ENCODE measurements around the gene THADA.

The THADA gene

GRCh38 chr2:43377327-43377726, 218.5 kb downstream of the THADA start:
- Histone ChIP-seq H3K9me3 (ENCODE audit: severe bottlenecking) (no peaks in the 10 kb centered on the region), H3K36me3 (ENCODE audit: low read depth) (no peaks in the 10 kb centered on the region), H3K27me3 (ENCODE audit: insufficient read depth, poor library complexity, severe bottlenecking) (no peaks in the 10 kb centered on the region), H3K27ac (ENCODE audit: poor library complexity, severe bottlenecking) (no peak overlapping the region), H3K4me3 (ENCODE audit: severe bottlenecking) (no peak overlapping the region), H3K4me1 (ENCODE audit: insufficient read depth, poor library complexity, severe bottlenecking) (no peaks in the 10 kb centered on the region)
- TF ChIP-seq, protein P1, sequence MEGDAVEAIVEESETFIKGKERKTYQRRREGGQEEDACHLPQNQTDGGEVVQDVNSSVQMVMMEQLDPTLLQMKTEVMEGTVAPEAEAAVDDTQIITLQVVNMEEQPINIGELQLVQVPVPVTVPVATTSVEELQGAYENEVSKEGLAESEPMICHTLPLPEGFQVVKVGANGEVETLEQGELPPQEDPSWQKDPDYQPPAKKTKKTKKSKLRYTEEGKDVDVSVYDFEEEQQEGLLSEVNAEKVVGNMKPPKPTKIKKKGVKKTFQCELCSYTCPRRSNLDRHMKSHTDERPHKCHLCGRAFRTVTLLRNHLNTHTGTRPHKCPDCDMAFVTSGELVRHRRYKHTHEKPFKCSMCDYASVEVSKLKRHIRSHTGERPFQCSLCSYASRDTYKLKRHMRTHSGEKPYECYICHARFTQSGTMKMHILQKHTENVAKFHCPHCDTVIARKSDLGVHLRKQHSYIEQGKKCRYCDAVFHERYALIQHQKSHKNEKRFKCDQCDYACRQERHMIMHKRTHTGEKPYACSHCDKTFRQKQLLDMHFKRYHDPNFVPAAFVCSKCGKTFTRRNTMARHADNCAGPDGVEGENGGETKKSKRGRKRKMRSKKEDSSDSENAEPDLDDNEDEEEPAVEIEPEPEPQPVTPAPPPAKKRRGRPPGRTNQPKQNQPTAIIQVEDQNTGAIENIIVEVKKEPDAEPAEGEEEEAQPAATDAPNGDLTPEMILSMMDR (IDR thresholded peaks at IDR 0.05; ENCODE audit: poor library complexity, severe bottlenecking), result no peak
- no peak for DNase-seq (ENCODE audit: low spot score)
- ATAC-seq (ENCODE audit: low read depth), result no peak

DNA sequence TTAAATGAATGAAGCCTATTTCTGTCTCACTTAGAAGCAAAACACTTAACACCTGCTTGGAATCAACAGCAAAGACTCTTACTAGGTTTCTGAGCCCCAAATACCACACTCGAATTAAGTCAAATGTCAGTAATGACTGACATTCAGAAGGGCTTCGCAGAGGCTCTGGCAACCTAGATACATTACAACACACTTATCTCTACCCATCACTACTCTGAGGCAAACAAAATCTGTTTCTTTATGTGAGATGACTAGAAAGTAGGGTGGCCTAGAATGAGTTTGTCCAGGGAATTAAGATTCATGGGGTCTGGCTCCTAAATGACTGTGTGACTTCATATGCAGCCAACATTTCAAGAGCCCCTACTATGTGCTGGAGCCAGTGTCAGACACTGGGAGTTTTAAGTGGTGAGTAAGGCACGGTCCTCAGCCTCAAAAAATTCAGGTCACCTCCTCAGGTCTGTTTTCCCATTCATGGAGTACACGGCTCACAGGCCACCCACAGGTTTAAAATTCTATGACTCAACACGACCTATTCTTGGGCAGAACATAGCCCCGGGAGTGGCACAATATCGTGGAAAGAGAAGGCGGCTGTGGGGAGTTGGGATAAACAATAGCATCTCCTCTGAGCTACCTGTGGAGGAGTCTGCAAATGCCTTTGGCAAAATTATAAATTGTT, 219.2 kb downstream of the THADA start:
- Histone ChIP-seq H3K4me1 (ENCODE audit: insufficient read depth, poor library complexity, severe bottlenecking) (no peaks in the 10 kb centered on the region), H3K9me3 (ENCODE audit: severe bottlenecking) (no peaks in the 10 kb centered on the region), H3K4me3 (ENCODE audit: severe bottlenecking) (no peak overlapping the region), H3K36me3 (ENCODE audit: low read depth) (no peaks in the 10 kb centered on the region), H3K27ac (ENCODE audit: poor library complexity, severe bottlenecking) (no peak overlapping the region), H3K27me3 (ENCODE audit: insufficient read depth, poor library complexity, severe bottlenecking) (no peaks in the 10 kb centered on the region)
- 0 out of 3 replicates have a peak, but pooled peaks have one; percentile 25 for ATAC-seq (ENCODE audit: low read depth)
- DNase-seq (ENCODE audit: low spot score), result no peak
- TF ChIP-seq, protein P1 (IDR thresholded peaks at IDR 0.05; ENCODE audit: poor library complexity, severe bottlenecking), result no peak

DNA sequence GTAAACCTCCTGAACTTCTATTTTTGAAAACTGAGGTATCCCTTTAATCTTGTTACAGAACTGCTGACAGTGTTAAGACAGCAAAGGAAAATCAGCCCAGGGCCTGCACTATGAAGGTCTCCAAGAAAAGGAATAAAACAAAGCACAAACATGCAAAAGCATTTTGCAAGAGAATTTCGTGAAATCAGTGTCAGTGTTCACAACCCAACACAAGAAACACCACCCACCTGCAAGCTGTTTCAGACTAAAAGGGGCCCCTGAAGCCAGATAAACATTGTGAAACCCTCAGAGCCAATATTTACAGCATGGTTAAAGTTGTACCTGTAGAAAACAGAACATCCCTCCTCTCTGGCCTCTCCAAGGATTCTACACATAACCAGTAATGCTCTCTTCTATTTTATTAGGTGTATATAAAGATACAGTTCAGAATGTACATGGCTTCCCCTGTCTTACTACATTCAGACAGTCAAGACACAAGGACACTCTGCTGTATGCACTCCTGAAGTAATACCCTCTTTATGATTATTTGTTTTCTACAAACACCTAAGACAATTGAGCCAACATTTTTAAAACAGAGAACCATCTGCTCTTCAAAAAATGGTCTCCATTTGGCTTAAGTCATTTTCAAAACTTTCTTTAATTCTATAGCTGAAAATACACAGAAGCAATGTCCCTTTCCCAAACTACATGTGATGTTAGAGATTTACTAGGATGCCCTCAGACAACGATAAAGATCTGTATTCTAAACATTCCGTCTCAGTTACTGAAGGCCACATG, 219.9 kb downstream of the THADA start:
- Histone ChIP-seq H3K27me3 (ENCODE audit: insufficient read depth, poor library complexity, severe bottlenecking) (no peaks in the 10 kb centered on the region), H3K4me1 (ENCODE audit: insufficient read depth, poor library complexity, severe bottlenecking) (no peaks in the 10 kb centered on the region), H3K36me3 (ENCODE audit: low read depth) (no peaks in the 10 kb centered on the region), H3K27ac (ENCODE audit: poor library complexity, severe bottlenecking) (no peak overlapping the region), H3K9me3 (ENCODE audit: severe bottlenecking) (no peaks in the 10 kb centered on the region), H3K4me3 (ENCODE audit: severe bottlenecking) (no peak overlapping the region)
- DNase-seq (ENCODE audit: low spot score) (no peak), ATAC-seq (ENCODE audit: low read depth) (no peak)
- TF ChIP-seq, protein P1 (IDR thresholded peaks at IDR 0.05; ENCODE audit: poor library complexity, severe bottlenecking), result no peak

- Histone ChIP-seq H3K27ac (ENCODE audit: poor library complexity, severe bottlenecking) (no peak overlapping the region), H3K4me1 (ENCODE audit: insufficient read depth, poor library complexity, severe bottlenecking) (no peaks in the 10 kb centered on the region), H3K27me3 (ENCODE audit: insufficient read depth, poor library complexity, severe bottlenecking) (no peaks in the 10 kb centered on the region), H3K4me3 (ENCODE audit: severe bottlenecking) (no peak overlapping the region), H3K36me3 (ENCODE audit: low read depth) (no peaks in the 10 kb centered on the region), H3K9me3 (ENCODE audit: severe bottlenecking) (no peaks in the 10 kb centered on the region)
- TF ChIP-seq, protein P1 (IDR thresholded peaks at IDR 0.05; ENCODE audit: poor library complexity, severe bottlenecking), result no peak
- ATAC-seq (ENCODE audit: low read depth), result no peak
- DNase-seq (ENCODE audit: low spot score), result no peak
These were observed 223.3 kb downstream of the THADA start for GRCh38 chr2:43372416-43373081.

All from RWPE2 (cell line).